GM12878 (cell line): ENCODE measurements around the gene CLNK. TPM values are rescaled to one million over a fixed set of nuclear protein-coding genes. Genes with fewer than 3 reads are reported as not detected.

ENCODE experiments used
- ATAC-seq: fragments of 200-7000 bp; cut with Tn5 transposase; 3 replicates; pipeline ENCODE4 v1.9.1; 2020; ENCODE audit warnings: mild to moderate bottlenecking, moderate library complexity
- BruUV-seq: library from RNA; stranded (reverse); fragments of 400-500 nt; replicated peaks from 2 replicates; lab custom pipeline; 2021; lab: Mats Ljungman, UMichigan
- CTCF ChIA-PET: fragments of 300-600 bp; sonication (Branson Sonifier 250); formaldehyde crosslinking; extraction: SDS; loops from one replicate; lab custom pipeline; 2021; ENCODE audit warnings: inconsistent platforms; lab: Yijun Ruan, JAX
- POLR2A ChIA-PET: fragments of 350-600 bp; formaldehyde crosslinking; extraction: SDS; loops from one replicate; lab custom pipeline; 2021; ENCODE audit warnings: inconsistent platforms; lab: Charles Lee
- RAD21 ChIA-PET: fragments of 300-600 bp; sonication (Branson Sonifier 250); formaldehyde crosslinking; loops from one replicate; lab custom pipeline; 2023; ENCODE audit warnings: antibody characterized with exemption; ENCODE audit not compliant: unreplicated experiment; lab: Charles Lee
- SMC1A ChIA-PET: fragments of 300-600 bp; sonication (Branson Sonifier 250); formaldehyde crosslinking; loops from one replicate; lab custom pipeline; 2023; ENCODE audit not compliant: unreplicated experiment, uncharacterized antibody; lab: Charles Lee
- DNase-seq: peaks from one replicate; pipeline ENCODE4 v3.0.0-alpha.2; 2011; ENCODE audit warnings: low read depth, low spot score
- FAIRE-seq: peaks from 3 replicates; lab custom pipeline; 2011; peaks lifted over from hg19 to GRCh38; lab: Jason Lieb, UNC
- H2AFZ ChIP-seq: 2 replicates; pipeline ENCODE4 v1.6.0; 2011; ENCODE audit warnings: low read depth, low read length, control low read depth; ENCODE audit not compliant: control insufficient read depth
- H3K27ac ChIP-seq: 2 replicates; pipeline ENCODE4 v1.5.1; 2011; ENCODE audit warnings: control low read depth; ENCODE audit not compliant: control insufficient read depth, insufficient read depth
- H3K27me3 ChIP-seq, 2 experiments: replicated peaks in 1 of 2; 2 replicates each; pipeline versions ENCODE4 v1.6.0 to v1.6.1; 2011; ENCODE audit warnings: low read length in 1 of 2; ENCODE audit not compliant: control insufficient read depth in 2 of 2, insufficient read depth in 2 of 2
- H3K36me3 ChIP-seq, 2 experiments: 2 replicates each; pipeline ENCODE4 v1.5.1; 2011; ENCODE audit warnings: low read length in 1 of 2; ENCODE audit not compliant: control insufficient read depth in 2 of 2, insufficient read depth in 2 of 2
- H3K4me1 ChIP-seq: 2 replicates; pipeline ENCODE4 v1.6.1; 2011; ENCODE audit warnings: mild to moderate bottlenecking, low read length, moderate library complexity, mixed read lengths; ENCODE audit not compliant: control insufficient read depth, insufficient read depth
- H3K4me2 ChIP-seq: 2 replicates; pipeline ENCODE4 v1.6.0; 2011; ENCODE audit warnings: control low read depth; ENCODE audit not compliant: control insufficient read depth, insufficient read depth
- H3K4me3 ChIP-seq: fragments of 200-600 bp; sonication (generic); 2 replicates; pipeline ENCODE4 v1.5.1; 2016
- H3K79me2 ChIP-seq: 2 replicates; pipeline ENCODE4 v1.6.0; 2011; ENCODE audit warnings: low read length; ENCODE audit not compliant: control insufficient read depth, insufficient read depth
- H3K9ac ChIP-seq: 2 replicates; pipeline ENCODE4 v1.8.0; 2011; ENCODE audit warnings: low read length, control low read depth, mixed read lengths; ENCODE audit not compliant: control insufficient read depth, insufficient read depth
- H3K9me3 ChIP-seq: replicated peaks from 3 replicates; pipeline ENCODE4 v1.5.1; 2011; ENCODE audit warnings: mild to moderate bottlenecking, low read length; ENCODE audit not compliant: control insufficient read depth, insufficient read depth
- H4K20me1 ChIP-seq: 2 replicates; pipeline ENCODE4 v1.6.0; 2011; ENCODE audit not compliant: control insufficient read depth, insufficient read depth
- BCL3 ChIP-seq: IDR thresholded peaks from 2 replicates; pipeline ENCODE4 v1.6.1; 2011; ENCODE audit warnings: borderline replicate concordance, low read depth, mild to moderate bottlenecking, moderate library complexity, low read length; ENCODE audit not compliant: insufficient read depth, poor library complexity, severe bottlenecking
- BHLHE40 ChIP-seq, 2 experiments: fragments of 450-650 bp in 1 of 2; IDR thresholded peaks; 2 replicates each; pipeline ENCODE4 v1.6.1; 2011 to 2017; ENCODE audit warnings: low read depth in 2 of 2, borderline replicate concordance in 1 of 2, improper control_type of control experiment in 1 of 2, low read length in 1 of 2, mild to moderate bottlenecking in 1 of 2
- NFYB ChIP-seq: IDR thresholded peaks from 2 replicates; pipeline ENCODE4 v1.6.1; 2011; ENCODE audit warnings: low read depth, mild to moderate bottlenecking, low read length, improper control_type of control experiment, moderate library complexity; ENCODE audit not compliant: insufficient read depth
- POLR2AphosphoS5 ChIP-seq: IDR thresholded peaks from 2 replicates; pipeline ENCODE4 v1.6.1; 2011; ENCODE audit warnings: mild to moderate bottlenecking, low read length, inconsistent platforms
- POU2F2 ChIP-seq: IDR thresholded peaks from 3 replicates; pipeline ENCODE4 v1.6.1; 2011; ENCODE audit warnings: low read depth, mild to moderate bottlenecking, low read length, borderline replicate concordance
- RAD21 ChIP-seq: IDR thresholded peaks from 2 replicates; pipeline ENCODE4 v1.6.1; 2011; ENCODE audit warnings: mild to moderate bottlenecking, low read depth, low read length, moderate library complexity; ENCODE audit not compliant: insufficient read depth
- RBBP5 ChIP-seq: fragments of 200-600 bp; sonication (generic); conservative IDR thresholded peaks from 2 replicates; pipeline ENCODE4 v1.6.1; 2016
- RUNX3 ChIP-seq: IDR thresholded peaks from 2 replicates; pipeline ENCODE4 v1.6.1; 2012; ENCODE audit warnings: low read length, inconsistent platforms
- SKIL ChIP-seq: fragments of 450-650 bp; IDR thresholded peaks from 2 replicates; pipeline ENCODE4 v1.6.1; 2017; ENCODE audit warnings: mild to moderate bottlenecking, low read depth, inconsistent platforms; ENCODE audit not compliant: poor library complexity, severe bottlenecking
- SREBF2 ChIP-seq: IDR thresholded peaks from 2 replicates; pipeline ENCODE4 v1.6.1; 2012; ENCODE audit warnings: mild to moderate bottlenecking, low read length
- TCF12 ChIP-seq: IDR thresholded peaks from 2 replicates; pipeline ENCODE4 v1.6.1; 2011; ENCODE audit warnings: low read depth, mild to moderate bottlenecking, low read length
- ZBED1 ChIP-seq: IDR thresholded peaks from 2 replicates; pipeline ENCODE4 v1.6.1; 2016; ENCODE audit warnings: borderline replicate concordance
- WGBS: methylation state at CpG from one replicate; pipeline ENCODE4 v1.1.6; 2016; ENCODE audit warnings: low lambda C conversion rate; ENCODE audit not compliant: insufficient replicate concordance, insufficient coverage; ENCODE audit errors: missing lambda C conversion rate; 5-methylcytosine and 5-hydroxymethylcytosine counted together
- in situ Hi-C: fragments of 300-500 bp; cut with MboI; formaldehyde crosslinking; loops from 9 replicates; pipeline ENCODE4 v1.14.3; 2018; ENCODE audit warnings: mixed read lengths
- intact Hi-C: fragments of 100-400 bp; cut with micrococcal nuclease; formaldehyde crosslinking; loops from one replicate; pipeline ENCODE4 v1.14.2; 2022; ENCODE audit not compliant: unreplicated experiment
- polyA plus RNA-seq, 11 experiments: library from polyadenylated mRNA; depleted of rRNA in 4 of 11; unstranded in 6 of 11; stranded (reverse) in 5 of 11; fragments of >200 nt; fragmentation: Nextera tagmentation in 4 of 11; fragmentation: Illumina TruSeq in 1 of 11; extraction: Ambion mirVana in 4 of 11; extraction: Trizol in 1 of 11; gene quantifications; 1 replicate in 1 of 11; 2 replicates in 10 of 11; pipeline versions ENCODE4 v1.2.1 to v1.2.3, GENCODE V29; 2011 to 2016; ENCODE audit warnings: inconsistent platforms in 2 of 11, missing spikeins in 2 of 11, low read depth in 1 of 11
- total RNA-seq, 4 experiments: library from RNA; depleted of rRNA in 3 of 4; stranded (reverse); fragments of >200 nt in 3 of 4; fragmentation: Illumina TruSeq in 1 of 4; extraction: Trizol in 1 of 4; gene quantifications; 2 replicates each; pipeline versions ENCODE4 v1.2.1 to v1.2.3, GENCODE V29; 2013 to 2021

CLNK gene
- total and polyA plus RNA-seq, 10 of the 15 experiments (the other 5 are each of a cell fraction or from before 2014, with no cell fraction given): 2.1 to 14.3 (median 2.7) TPM

- Histone ChIP-seq H3K4me2 (peak overlapping the region; percentile 45), H3K27me3 (no peaks in the 10 kb centered on the region), H2AFZ (no peak overlapping the region; the same call in 1 of the 2 replicates), H3K4me1 (peaks cover 59% of the 10 kb centered on the region), H3K27ac (peak overlapping the region; percentile 89), H4K20me1 (no peaks in the 10 kb centered on the region), H3K4me3 (0 out of 2 replicates have a peak overlapping the region, but pooled peaks have one; percentile 6), H3K9ac (peak overlapping the region; percentile 33), H3K36me3 (no peaks in the 10 kb centered on the region), H3K79me2 (no peaks in the 10 kb centered on the region), H3K9me3 (no peaks in the 10 kb centered on the region; the same call in 2 of the 3 replicates)
- in situ Hi-C loops: no loop called here
- ATAC-seq (peak; percentile 10), DNase-seq (no peak), FAIRE-seq (no peak)
- ChIA-PET POLR2A (interaction anchor here (0.6 to 1.9 kb wide), 9 partner anchors 11 to 724 kb away, joined by 3 to 11 read pairs (median 3); no protein-coding TSS in a partner anchor), CTCF (interaction anchor here (0.9 to 2.5 kb wide), 3 partner anchors 10 to 48 kb away, joined by 4 to 23 read pairs (median 8); no protein-coding TSS in a partner anchor), RAD21 (interaction anchor here (0.7 to 3.7 kb wide), 15 partner anchors 9 to 109 kb away, joined by 3 to 48 read pairs (median 6); no protein-coding TSS in a partner anchor), SMC1A (interaction anchor here (0.6 to 6.9 kb wide), 21 partner anchors 10 to 368 kb away, joined by 3 to 95 read pairs (median 4); partner anchors contain the start of gene CLNK)
- intact Hi-C loops: loop anchor here (2.0 to 10.0 kb wide), 7 partner anchors 59 to 727 kb away; no protein-coding TSS in a partner anchor
- WGBS: 25% methylated on average over 3 of the region's 3 CpGs
- TF ChIP-seq SREBF2: no peak
- TF ChIP-seq POLR2AphosphoS5: peak; percentile 63
- TF ChIP-seq POU2F2: peak; percentile 69; the same call in 1 of the 3 replicates
- TF ChIP-seq ZBED1: 0 out of 2 replicates have a peak, but pooled peaks have one; percentile 4
- BruUV-seq: TSS peak; percentile 61
These were observed 47.1 kb upstream of the CLNK start for GRCh38 chr4:10731690-10732089.

GRCh38 chr4:10731162-10731561 is 46.6 kb upstream of the CLNK start:
- RAD21 ChIA-PET: interaction anchor here (0.9 to 1.1 kb wide), 3 partner anchors 12 to 16 kb away, joined by 3 to 4 read pairs (median 4); no protein-coding TSS in a partner anchor
- no peak for FAIRE-seq
- no peak for TF ChIP-seq NFYB
- TF ChIP-seq SKIL: peak; percentile 13
- peak; percentile 40 for TF ChIP-seq BCL3
- TF ChIP-seq TCF12: 0 out of 2 replicates have a peak, but pooled peaks have one; percentile 46
- 0 out of 2 replicates have a peak, but pooled peaks have one; percentile 2 for TF ChIP-seq RAD21
- TF ChIP-seq RUNX3: peak; percentile 66
- 0 out of 4 replicates have a peak, but pooled peaks of 1 of the 2 experiments have one; percentile 10 for TF ChIP-seq BHLHE40 (IDR thresholded peaks at IDR 0.05; ENCODE audit: borderline replicate concordance in 1 of 2, low read depth in 2 of 2, low read length in 1 of 2)
- no peak for TF ChIP-seq RBBP5

More at GRCh38 chr4:10731162-10731561, 46.6 kb upstream of the CLNK start:
- in situ Hi-C loops: no loop called here
- peak overlapping the region; percentile 77 for H3K4me2 ChIP-seq
- H3K27ac ChIP-seq: peak overlapping the region; percentile 89
- no peaks in the 10 kb centered on the region; the same call in 2 of the 3 replicates for H3K9me3 ChIP-seq
- H2AFZ ChIP-seq: no peak overlapping the region; the same call in 1 of the 2 replicates
- no peak for DNase-seq
- peaks cover 61% of the 10 kb centered on the region for H3K4me1 ChIP-seq
- no peaks in the 10 kb centered on the region for H3K27me3 ChIP-seq
- 0 out of 2 replicates have a peak overlapping the region, but pooled peaks have one; percentile 46 for H3K4me3 ChIP-seq
- peak; percentile 43 for ATAC-seq
- ChIA-PET CTCF (interaction anchor here (0.8 to 1.0 kb wide), 3 partner anchors 9 to 15 kb away, joined by 3 read pairs; no protein-coding TSS in a partner anchor), SMC1A (interaction anchor here (0.6 to 1.9 kb wide), 7 partner anchors 10 to 888 kb away, joined by 3 to 17 read pairs (median 3); no protein-coding TSS in a partner anchor), POLR2A (no interaction called here)
- intact Hi-C loops: loop anchor here (2.0 to 10.0 kb wide), 7 partner anchors 59 to 726 kb away; no protein-coding TSS in a partner anchor
- WGBS: 1% methylated on average over 4 of the region's 4 CpGs
- peak overlapping the region; percentile 33 for H3K9ac ChIP-seq
- no peaks in the 10 kb centered on the region for H3K79me2 ChIP-seq
- no peaks in the 10 kb centered on the region for H4K20me1 ChIP-seq
- no peaks in the 10 kb centered on the region for H3K36me3 ChIP-seq
- BruUV-seq: no TSS peak
